ENCODE data around the gene USP37. TPM values are rescaled to one million over a fixed set of nuclear protein-coding genes. Genes with fewer than 3 reads are reported as not detected.
"Not testable (repeated sequence)": the region's sequence is repeated elsewhere in the genome, so short reads cannot be mapped to it uniquely, and the experiment has no call there.

USP37 gene
- total RNA-seq, 2 experiments from 2014 or later = 27.4 to 30.5 TPM

DNA sequence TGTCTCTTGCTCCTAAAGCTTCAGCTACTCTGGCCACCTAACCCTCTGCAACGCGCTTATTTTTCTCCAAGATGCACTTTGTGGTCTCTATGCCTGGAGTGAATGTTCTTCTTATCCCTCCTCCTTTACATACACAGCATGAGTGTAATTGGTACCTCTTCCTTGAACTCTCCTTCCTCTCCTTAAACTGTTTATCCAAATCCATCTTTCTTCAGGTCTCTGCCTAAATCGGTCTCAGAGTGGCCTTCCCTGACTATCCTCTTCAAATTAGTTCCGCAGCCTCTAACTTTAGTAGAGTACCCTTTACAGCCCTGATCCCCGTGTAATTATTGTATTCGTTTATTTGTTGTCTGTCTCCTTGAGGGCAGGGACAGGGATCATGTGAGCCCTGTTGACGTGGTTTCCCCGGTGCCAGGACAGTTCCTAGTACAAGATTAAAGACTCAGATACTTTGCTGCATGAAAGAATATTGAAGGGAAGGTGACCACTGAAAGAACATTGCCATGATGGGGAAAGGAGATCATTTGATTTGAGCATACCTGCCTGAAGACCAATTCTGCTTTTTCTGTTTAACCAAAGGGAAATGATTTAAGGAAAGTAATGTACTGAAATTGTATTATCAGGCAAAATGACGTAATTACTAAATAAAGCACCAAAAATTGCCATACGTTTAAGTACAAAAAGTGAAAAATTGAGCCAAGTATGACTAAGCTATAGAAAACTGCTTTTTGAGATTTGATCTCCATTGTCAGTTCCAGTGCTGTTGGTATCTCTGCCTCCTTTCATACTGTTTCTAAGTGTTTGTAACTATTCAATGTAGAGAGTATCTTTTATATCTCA lies 1.7 kb upstream of the USP37 start:
- Mint-ChIP-seq H3K27me3 (no peaks in the 10 kb centered on the region), H3K27ac (peak overlapping the region; percentile 100), H3K4me3 (peak overlapping the region; percentile 98), H3K4me1 (peaks cover 51% of the 10 kb centered on the region), H3K9me3 (no peaks in the 10 kb centered on the region), H3K36me3 (ENCODE audit: low read depth) (peaks cover 56% of the 10 kb centered on the region)
- DNase-seq = no peak
- POLR2A ChIA-PET = interaction anchor here (0.7 kb wide), 1 partner anchor 168 kb away, joined by 4 read pairs; no protein-coding TSS in a partner anchor
- CTCF ChIA-PET = interaction anchor here (0.6 to 1.5 kb wide), 3 partner anchors 11 to 80 kb away, joined by 3 to 4 read pairs (median 3); no protein-coding TSS in a partner anchor

DNA sequence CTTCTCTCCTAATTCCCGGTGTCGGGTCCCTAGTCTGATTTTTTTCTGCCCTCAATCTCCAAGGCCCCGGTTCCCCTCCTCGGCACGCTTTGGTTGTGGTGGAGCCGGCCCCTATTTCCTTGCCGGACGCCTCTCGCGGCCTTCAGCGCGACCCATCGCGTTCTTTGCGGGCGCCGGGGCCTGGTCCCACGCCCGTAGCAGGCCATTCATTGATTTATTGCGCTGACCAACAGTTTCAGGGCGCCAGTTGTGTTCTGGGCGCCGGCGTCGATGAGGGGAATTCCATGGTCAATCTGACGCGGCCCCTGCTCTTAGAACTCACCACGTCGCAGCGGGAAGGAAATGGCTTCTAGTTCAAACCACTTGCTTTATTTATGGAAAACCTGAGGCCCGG lies 884 bp upstream of the USP37 start:
- Mint-ChIP-seq H3K36me3 (ENCODE audit: low read depth) (peaks cover 54% of the 10 kb centered on the region), H3K27ac (peak overlapping the region; percentile 100), H3K27me3 (no peaks in the 10 kb centered on the region), H3K4me3 (peak overlapping the region; percentile 98), H3K4me1 (peaks cover 53% of the 10 kb centered on the region), H3K9me3 (no peaks in the 10 kb centered on the region)
- ChIA-PET POLR2A (no interaction called here), CTCF (no interaction called here)
- peak; percentile 53 for DNase-seq

DNA sequence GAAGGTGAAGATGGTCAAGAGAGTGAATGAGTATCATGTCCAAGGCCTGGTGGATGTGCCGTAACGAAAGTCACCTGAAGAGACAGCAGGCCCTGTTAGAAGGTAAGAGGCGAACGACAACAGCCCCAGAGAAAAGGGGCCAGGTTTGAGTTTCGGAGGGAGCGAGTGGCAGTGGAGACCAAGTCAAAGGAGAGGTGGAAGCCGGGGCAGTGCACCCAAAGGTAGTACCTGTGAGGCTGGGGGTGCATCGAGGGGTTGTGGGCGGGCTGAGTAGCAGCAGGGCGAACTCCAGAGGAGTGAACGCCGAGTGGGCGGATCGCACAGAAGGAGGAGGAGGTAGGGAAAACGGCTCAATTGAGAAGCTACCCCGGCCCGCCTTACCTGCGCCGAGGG lies 358 bp downstream of the USP37 start:
- Mint-ChIP-seq H3K9me3 (no peaks in the 10 kb centered on the region), H3K27ac (peak overlapping the region; percentile 100), H3K27me3 (no peaks in the 10 kb centered on the region), H3K36me3 (ENCODE audit: low read depth) (peaks cover 53% of the 10 kb centered on the region), H3K4me3 (peak overlapping the region; percentile 98), H3K4me1 (peaks cover 59% of the 10 kb centered on the region)
- no peak for DNase-seq
- POLR2A ChIA-PET = no interaction called here
- CTCF ChIA-PET = no interaction called here

DNA sequence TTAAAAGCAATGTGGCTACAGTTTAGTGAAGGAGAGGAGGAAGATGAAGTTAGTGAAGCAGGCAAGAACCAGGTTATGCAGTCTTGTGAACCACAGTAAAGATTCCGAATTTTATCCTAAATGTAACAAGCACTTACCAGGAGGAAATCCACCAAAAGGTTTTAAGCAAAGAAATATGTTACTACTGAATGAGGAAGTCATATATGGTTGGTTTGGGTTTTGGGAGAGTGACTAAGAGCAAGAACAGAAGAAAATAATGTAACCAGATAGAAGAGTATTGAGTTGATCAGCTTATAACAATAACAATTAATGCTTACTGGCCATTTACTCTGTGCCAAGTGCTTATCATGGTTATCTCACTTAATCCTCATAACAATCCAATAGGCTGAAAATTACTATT lies 1.9 kb downstream of the USP37 start:
- Mint-ChIP-seq H3K9me3 (no peaks in the 10 kb centered on the region), H3K27ac (no peak overlapping the region), H3K36me3 (ENCODE audit: low read depth) (peaks cover 54% of the 10 kb centered on the region), H3K4me1 (peaks cover 58% of the 10 kb centered on the region), H3K4me3 (peak overlapping the region; percentile 98), H3K27me3 (no peaks in the 10 kb centered on the region)
- ChIA-PET CTCF (interaction anchor here (1.5 kb wide), 1 partner anchor 17 kb away, joined by 5 read pairs; no protein-coding TSS in a partner anchor), POLR2A (no interaction called here)
- no peak for DNase-seq

DNA sequence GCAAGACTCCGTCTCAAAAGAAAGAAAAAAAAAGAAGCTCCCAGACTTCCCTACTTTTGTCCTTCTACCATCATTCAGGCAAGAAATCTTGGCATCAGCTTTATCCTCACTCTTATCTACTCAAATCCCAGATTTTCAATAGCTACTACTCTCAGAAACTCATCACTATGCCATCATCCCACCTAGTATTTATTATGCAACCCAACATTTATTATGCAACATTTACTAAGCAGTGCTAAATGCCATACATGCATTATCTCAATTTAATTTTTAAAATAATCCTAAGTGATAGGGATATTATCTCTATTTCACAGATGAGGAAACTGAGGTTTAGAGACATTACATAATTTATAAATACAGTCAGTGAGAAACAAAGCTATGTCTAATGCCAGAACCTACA lies 4.1 kb downstream of the USP37 start:
- DNase-seq = no peak
- ChIA-PET POLR2A (no interaction called here), CTCF (interaction anchor here (0.6 to 1.5 kb wide), 6 partner anchors 12 to 68 kb away, joined by 3 to 4 read pairs (median 4); no protein-coding TSS in a partner anchor)
- Mint-ChIP-seq H3K4me3 (no peak overlapping the region), H3K27me3 (no peaks in the 10 kb centered on the region), H3K4me1 (peaks cover 47% of the 10 kb centered on the region), H3K9me3 (no peaks in the 10 kb centered on the region), H3K27ac (peak overlapping the region; percentile 28), H3K36me3 (ENCODE audit: low read depth) (peaks cover 56% of the 10 kb centered on the region)

DNA sequence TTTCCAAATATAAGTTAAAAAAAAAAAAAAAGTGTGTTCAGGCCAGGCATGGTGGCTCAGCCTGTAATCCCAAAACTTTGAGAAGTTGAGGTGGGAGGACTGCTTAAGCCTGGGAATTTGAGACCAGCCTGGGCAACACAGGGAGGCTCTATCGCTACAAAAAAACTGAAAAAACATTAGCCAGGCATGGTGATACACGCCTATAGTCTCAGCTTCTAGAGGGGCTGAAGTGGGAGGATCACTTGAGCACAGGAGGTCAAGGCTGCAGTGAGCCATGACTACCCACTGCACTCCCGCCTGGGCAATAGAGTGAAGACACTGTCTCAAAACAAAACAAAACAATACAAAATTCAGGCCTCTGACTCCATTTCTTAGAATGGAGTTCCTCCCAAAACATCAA lies 9.2 kb downstream of the USP37 start:
- DNase-seq = no peak
- ChIA-PET POLR2A (no interaction called here), CTCF (interaction anchor here (0.6 to 0.7 kb wide), 2 partner anchors 12 to 60 kb away, joined by 4 read pairs; no protein-coding TSS in a partner anchor)
- H3K4me3 Mint-ChIP-seq = no peak overlapping the region
- peaks cover 30% of the 10 kb centered on the region for H3K4me1 Mint-ChIP-seq
- H3K27ac Mint-ChIP-seq = no peak overlapping the region
- peaks cover 54% of the 10 kb centered on the region for H3K36me3 Mint-ChIP-seq (ENCODE audit: low read depth)
- H3K9me3 Mint-ChIP-seq = no peaks in the 10 kb centered on the region
- H3K27me3 Mint-ChIP-seq = no peaks in the 10 kb centered on the region

DNA sequence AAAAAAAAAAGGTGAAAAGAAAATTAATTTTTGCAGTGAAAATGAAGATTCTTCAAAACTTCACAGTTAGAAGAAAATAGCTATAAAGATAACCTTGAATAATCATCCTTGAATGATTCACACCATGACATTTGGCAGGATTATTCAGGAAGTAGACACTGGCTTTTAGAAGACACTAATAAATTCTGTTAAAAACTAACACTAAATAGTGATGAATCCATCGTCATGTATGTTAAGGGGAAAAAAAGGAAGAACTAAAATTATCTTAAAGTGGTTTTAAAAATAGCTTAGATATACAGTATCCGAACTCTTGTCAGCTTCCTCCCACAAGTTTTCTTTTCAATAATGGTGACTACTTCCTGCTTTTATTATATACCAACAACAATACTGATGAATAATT lies 10.2 kb downstream of the USP37 start:
- H3K27me3 Mint-ChIP-seq = no peaks in the 10 kb centered on the region
- H3K36me3 Mint-ChIP-seq (ENCODE audit: low read depth) = peaks cover 57% of the 10 kb centered on the region
- ChIA-PET POLR2A (no interaction called here), CTCF (interaction anchor here (1.2 kb wide), 1 partner anchor 22 kb away, joined by 3 read pairs; no protein-coding TSS in a partner anchor)
- no peaks in the 10 kb centered on the region for H3K9me3 Mint-ChIP-seq
- H3K4me3 Mint-ChIP-seq = no peak overlapping the region
- H3K4me1 Mint-ChIP-seq = peaks cover 21% of the 10 kb centered on the region
- DNase-seq = no peak
- no peak overlapping the region for H3K27ac Mint-ChIP-seq

DNA sequence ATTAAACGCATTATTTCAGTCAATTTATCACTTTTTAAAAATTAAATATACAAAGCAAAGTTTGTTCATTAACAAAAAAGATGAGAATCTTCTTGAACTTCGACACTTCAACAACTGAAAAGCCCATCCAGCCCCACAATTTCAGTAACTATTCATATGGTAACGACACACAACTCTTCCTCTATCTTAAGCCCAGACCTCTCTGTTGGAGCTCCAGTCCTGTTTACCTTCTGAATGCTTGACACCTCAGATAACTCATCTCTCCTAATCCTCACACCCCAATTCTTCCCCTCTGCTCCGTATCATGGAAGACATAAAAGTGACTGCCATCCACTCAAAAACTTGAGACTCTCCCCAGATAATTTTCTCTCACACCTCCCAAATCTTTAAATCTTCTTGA lies 12.6 kb downstream of the USP37 start:
- H3K4me1 Mint-ChIP-seq = peaks cover 10% of the 10 kb centered on the region
- peaks cover 58% of the 10 kb centered on the region for H3K36me3 Mint-ChIP-seq (ENCODE audit: low read depth)
- POLR2A ChIA-PET = no interaction called here
- H3K9me3 Mint-ChIP-seq = no peaks in the 10 kb centered on the region
- CTCF ChIA-PET = no interaction called here
- no peak overlapping the region for H3K27ac Mint-ChIP-seq
- H3K4me3 Mint-ChIP-seq = no peak overlapping the region
- no peak for DNase-seq
- H3K27me3 Mint-ChIP-seq = no peaks in the 10 kb centered on the region

DNA sequence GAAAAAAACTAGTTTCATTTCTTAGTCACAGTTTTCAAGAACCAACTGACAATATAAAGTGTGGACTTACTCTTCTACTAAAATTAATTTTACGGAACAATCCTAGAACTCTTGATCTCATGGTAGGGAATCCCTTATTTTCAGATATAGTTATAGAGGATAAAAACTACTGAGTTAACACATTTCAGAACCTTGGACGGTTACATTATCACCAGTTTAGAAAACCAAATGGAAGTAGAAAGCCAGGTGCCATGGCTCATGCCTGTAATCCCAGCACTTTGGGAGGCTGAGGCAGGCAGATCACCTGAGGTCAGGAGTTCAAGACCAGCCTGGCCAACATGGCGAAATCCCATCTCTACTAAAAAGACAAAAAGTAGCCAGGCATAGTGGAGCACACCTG lies 13.9 kb downstream of the USP37 start:
- H3K4me3 Mint-ChIP-seq, H3K27me3 Mint-ChIP-seq, POLR2A ChIA-PET, DNase-seq, H3K9me3 Mint-ChIP-seq, H3K4me1 Mint-ChIP-seq, CTCF ChIA-PET, H3K27ac Mint-ChIP-seq: not testable (repeated sequence)
- peaks cover 50% of the 10 kb centered on the region for H3K36me3 Mint-ChIP-seq (ENCODE audit: low read depth)

DNA sequence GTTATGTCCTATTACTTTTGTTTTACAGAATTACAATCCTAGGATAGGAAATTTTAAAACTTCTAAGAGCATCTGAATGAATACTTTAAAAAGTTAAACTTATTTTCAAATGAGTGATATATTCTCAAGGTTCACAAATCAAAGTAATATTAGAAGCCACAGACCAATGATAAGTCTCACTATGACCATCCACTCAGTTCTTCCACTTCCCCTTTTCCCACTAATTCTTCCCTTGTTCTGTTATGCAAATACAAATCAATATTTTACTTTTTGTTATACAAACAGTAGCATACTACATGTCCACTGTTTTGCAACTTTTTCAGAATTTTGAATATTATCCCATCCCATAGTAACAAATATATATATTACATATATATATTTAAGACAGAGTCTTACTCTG lies 20.2 kb downstream of the USP37 start:
- H3K27ac Mint-ChIP-seq = no peak overlapping the region
- CTCF ChIA-PET = no interaction called here
- H3K9me3 Mint-ChIP-seq = no peaks in the 10 kb centered on the region
- POLR2A ChIA-PET = no interaction called here
- no peak for DNase-seq
- H3K4me3 Mint-ChIP-seq = no peak overlapping the region
- H3K4me1 Mint-ChIP-seq = no peaks in the 10 kb centered on the region
- peaks cover 44% of the 10 kb centered on the region for H3K36me3 Mint-ChIP-seq (ENCODE audit: low read depth)
- no peaks in the 10 kb centered on the region for H3K27me3 Mint-ChIP-seq

DNA sequence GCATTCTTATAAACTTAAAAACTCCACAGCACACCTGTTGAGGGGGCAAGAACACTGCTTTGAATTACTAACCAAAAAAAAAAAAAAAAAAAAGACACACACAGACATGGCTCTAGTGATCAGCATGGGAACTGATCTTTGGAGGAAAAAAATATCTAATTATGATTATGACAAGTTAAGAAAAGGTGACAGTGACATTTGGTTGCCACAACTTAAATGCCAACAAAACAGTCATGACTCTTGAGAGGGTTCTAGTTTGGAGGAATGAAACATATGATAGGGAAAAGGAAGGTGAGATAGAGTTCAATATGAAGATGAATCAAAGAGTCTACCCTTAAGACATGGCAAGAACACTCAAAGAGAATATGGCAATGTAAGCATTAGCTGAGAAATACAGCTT lies 20.6 kb downstream of the USP37 start:
- no peak for DNase-seq
- no peaks in the 10 kb centered on the region for H3K4me1 Mint-ChIP-seq
- no peak overlapping the region for H3K4me3 Mint-ChIP-seq
- H3K27me3 Mint-ChIP-seq = no peaks in the 10 kb centered on the region
- H3K36me3 Mint-ChIP-seq (ENCODE audit: low read depth) = peaks cover 40% of the 10 kb centered on the region
- H3K9me3 Mint-ChIP-seq = no peaks in the 10 kb centered on the region
- POLR2A ChIA-PET = no interaction called here
- no peak overlapping the region for H3K27ac Mint-ChIP-seq
- CTCF ChIA-PET = interaction anchor here (0.9 to 1.0 kb wide), 2 partner anchors 36 to 56 kb away, joined by 3 read pairs; no protein-coding TSS in a partner anchor

DNA sequence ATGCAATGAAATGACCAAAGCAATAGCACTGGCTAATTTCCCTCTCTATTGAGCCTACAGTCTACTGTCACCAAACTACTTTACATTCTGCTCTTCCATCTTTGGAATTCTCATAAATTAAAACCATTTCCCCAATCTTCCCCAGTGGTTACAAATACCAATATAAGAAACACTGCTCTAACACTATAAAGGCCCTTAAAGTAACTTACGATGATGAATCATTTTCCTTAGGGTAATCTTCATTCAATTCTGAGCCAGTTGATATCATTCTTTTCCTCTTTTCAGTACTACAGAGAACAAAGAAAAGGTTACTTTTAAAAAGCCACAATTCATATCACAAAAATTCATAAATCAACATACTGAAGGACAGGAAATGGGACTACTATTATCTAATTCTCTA lies 22.1 kb downstream of the USP37 start:
- Mint-ChIP-seq H3K4me1 (no peaks in the 10 kb centered on the region), H3K27me3 (no peaks in the 10 kb centered on the region), H3K9me3 (no peaks in the 10 kb centered on the region), H3K27ac (no peak overlapping the region), H3K36me3 (ENCODE audit: low read depth) (peaks cover 41% of the 10 kb centered on the region), H3K4me3 (no peak overlapping the region)
- no peak for DNase-seq
- POLR2A ChIA-PET = no interaction called here
- CTCF ChIA-PET = no interaction called here

DNA sequence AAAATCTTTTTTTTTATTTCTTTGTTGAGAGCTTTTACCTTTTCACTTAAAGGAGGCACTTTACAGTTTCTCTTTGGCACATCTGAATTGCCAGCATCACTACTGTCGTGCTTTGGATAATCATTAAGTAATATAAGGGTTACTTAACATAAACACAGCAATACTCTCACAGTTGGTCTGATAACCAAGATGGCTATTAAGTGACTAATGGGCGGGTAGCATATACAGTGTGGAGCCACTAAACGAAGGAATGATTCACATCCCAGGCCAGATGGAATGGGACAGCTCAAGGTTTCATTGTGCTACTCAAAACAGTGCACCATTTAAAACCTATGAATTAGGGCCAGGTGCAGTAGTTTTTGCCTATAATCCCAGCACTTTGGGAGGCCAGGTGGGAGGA lies 28.1 kb downstream of the USP37 start:
- Mint-ChIP-seq H3K27me3 (no peaks in the 10 kb centered on the region), H3K4me3 (no peak overlapping the region), H3K27ac (no peak overlapping the region), H3K36me3 (ENCODE audit: low read depth) (peaks cover 39% of the 10 kb centered on the region), H3K9me3 (no peaks in the 10 kb centered on the region), H3K4me1 (no peaks in the 10 kb centered on the region)
- ChIA-PET CTCF (no interaction called here), POLR2A (no interaction called here)
- no peak for DNase-seq

Measured in activated CD4-positive, alpha-beta T cell treated with anti-CD3 and anti-CD28 coated beads, Interleukin-2, amount 10 ng/mL, durations not matched to agents 7 days and 5 days (primary cell).